Activated CD8-positive, alpha-beta memory T cell treated with anti-CD3 and anti-CD28 coated beads, Interleukin-2, amount 50 U/mL, for 48 hours (primary cell): Measurements from ENCODE around the gene FBXO47.
"Not testable (repeated sequence)": the region's sequence is repeated elsewhere in the genome, so short reads cannot be mapped to it uniquely, and the experiment has no call there.

Source experiments
- DNase-seq: peaks from one replicate; pipeline ENCODE4 v3.0.0-alpha.2; 2020

Gene FBXO47

DNA sequence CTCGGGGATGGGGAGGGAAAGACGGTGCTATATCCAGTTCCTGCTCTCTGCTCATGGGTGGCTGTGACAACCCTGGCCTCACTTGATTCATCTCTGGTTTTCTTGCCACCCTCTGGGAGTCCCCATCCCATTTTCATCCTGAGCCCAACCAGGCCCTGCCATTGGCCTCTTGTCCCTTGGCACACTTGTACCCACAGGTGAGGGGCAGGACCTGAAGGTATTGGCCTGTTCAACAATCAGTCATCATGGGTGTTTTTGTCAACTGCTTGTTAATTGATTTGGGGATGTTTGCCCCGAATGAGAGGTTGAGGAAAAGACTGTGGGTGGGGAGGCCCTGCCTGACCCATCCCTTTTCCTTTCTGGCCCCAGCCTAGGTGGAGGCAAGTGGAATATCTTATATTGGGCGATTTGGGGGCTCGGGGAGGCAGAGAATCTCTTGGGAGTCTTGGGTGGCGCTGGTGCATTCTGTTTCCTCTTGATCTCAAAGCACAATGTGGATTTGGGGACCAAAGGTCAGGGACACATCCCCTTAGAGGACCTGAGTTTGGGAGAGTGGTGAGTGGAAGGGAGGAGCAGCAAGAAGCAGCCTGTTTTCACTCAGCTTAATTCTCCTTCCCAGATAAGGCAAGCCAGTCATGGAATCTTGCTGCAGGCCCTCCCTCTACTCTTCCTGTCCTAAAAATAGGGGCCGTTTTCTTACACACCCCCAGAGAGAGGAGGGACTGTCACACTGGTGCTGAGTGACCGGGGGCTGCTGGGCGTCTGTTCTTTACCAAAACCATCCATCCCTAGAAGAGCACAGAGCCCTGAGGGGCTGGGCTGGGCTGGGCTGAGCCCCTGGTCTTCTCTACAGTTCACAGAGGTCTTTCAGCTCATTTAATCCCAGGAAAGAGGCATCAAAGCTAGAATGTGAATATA is 46.6 kb downstream of the FBXO47 start:
- DNase-seq = peak; percentile 43

DNA sequence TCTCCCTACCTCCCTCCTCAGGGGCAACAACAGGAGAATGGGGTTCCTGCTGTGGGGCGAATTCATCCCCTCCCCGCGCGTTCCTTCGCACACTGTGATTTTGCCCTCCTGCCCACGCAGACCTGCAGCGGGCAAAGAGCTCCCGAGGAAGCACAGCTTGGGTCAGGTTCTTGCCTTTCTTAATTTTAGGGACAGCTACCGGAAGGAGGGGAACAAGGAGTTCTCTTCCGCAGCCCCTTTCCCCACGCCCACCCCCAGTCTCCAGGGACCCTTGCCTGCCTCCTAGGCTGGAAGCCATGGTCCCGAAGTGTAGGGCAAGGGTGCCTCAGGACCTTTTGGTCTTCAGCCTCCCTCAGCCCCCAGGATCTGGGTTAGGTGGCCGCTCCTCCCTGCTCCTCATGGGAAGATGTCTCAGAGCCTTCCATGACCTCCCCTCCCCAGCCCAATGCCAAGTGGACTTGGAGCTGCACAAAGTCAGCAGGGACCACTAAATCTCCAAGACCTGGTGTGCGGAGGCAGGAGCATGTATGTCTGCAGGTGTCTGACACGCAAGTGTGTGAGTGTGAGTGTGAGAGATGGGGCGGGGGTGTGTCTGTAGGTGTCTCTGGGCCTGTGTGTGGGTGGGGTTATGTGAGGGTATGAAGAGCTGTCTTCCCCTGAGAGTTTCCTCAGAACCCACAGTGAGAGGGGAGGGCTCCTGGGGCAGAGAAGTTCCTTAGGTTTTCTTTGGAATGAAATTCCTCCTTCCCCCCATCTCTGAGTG is 47.7 kb downstream of the FBXO47 start:
- peak; percentile 48 for DNase-seq

DNA sequence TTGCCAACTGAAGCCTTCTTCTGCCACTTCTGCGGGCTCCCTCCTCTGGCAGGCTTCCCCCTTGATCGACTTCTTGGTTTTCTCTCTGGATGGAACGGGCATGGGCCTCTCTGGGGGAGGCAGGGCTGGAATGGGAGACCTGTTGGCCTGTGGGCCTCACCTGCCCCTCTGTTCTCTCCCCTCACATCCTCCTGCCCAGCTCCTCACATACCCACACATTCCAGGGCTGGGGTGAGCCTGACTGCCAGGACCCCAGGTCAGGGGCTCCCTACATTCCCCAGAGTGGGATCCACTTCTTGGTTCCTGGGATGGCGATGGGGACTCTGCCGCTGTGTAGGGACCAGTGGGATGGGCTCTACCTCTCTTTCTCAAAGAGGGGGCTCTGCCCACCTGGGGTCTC is 48.3 kb downstream of the FBXO47 start:
- peak; percentile 48 for DNase-seq

DNA sequence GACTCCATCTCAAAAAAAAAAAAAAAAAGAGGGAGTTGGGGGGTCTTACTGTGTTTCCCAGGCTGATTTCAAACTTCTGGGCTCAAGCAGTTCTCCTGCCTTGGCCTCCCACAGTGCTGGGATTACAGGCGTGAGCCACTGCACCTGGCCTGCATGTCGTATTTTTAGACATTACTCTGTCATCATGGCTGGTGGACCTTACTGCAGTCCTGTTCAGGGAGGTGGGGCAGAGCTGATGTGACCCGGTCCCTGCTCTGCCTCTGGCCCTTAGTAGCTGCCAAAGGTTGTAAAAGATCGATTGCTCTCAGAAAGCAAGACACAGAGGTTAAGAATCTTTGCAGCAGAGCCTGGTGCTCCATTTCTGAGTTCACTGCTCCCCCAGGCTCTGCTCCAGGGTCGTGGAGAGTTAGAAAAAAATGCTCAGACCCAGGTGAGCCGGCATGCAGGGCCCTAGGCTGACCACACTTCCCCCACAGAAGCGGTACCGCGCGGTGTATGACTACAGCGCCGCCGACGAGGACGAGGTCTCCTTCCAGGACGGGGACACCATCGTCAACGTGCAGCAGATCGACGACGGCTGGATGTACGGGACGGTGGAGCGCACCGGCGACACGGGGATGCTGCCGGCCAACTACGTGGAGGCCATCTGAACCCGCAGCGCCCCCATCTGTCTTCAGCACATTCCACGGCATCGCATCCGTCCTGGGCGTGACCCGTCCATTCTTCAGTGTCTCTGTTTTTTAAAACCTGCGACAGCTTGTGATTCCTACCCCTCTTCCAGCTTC is 48.9 kb downstream of the FBXO47 start:
- peak; percentile 48 for DNase-seq

DNA sequence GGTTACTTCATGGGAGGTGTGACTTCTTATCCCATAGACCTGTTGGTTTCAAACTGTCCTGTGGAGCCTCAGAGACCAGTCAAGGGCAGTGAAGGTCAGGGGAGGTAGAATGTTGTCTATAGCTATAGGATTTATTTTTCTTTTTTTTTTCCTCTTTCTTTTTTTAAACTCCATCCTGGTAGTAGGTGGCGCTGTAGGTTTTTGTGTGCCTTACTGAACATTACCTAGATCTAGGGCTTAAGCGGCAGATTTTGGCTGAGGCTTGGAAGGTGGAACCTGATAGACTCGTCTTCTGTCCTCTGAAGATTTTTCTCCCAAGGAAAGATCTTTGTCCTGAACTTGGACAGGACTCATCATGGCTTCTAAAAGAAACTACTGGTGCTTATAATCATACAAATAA is 49.9 kb downstream of the FBXO47 start:
- DNase-seq = peak; percentile 17

DNA sequence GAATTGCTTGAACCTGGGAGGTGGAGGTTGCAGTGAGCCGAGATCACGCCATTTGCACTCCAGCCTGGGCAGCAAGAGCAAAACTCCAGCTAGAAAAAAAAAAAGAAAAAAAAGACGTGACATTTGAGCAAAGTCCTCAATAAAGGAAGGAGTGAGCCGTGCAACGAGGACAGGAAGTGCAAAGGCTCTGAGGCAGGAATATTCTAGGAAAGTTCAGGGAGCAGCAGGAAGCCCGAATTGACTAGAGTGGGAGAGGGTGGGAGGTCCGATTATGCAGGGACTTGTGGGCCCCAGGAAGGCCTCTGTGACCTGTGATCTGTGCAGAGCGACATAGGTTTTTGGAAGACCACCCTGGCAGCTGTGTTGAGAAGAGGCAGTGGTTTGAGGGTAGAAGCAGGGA is 50.4 kb downstream of the FBXO47 start:
- DNase-seq = no peak

DNA sequence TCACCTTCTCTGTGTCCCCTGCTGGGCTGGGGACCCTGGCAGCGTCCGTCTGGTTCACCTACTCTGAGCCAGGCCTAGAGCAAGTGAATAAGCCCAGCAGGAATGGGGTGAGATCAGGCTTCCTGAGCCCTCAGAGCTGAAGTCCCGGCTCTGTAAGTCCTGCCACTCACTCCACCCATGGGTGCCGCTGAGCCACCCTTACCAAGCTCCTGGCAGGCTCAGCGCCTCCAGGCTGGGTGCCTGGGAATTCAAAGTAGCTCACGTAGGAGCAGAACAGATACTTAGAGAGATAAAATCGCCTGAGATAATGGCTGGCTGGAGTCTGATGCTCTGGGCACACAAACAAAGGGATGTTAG is 51.6 kb downstream of the FBXO47 start:
- DNase-seq = no peak

DNA sequence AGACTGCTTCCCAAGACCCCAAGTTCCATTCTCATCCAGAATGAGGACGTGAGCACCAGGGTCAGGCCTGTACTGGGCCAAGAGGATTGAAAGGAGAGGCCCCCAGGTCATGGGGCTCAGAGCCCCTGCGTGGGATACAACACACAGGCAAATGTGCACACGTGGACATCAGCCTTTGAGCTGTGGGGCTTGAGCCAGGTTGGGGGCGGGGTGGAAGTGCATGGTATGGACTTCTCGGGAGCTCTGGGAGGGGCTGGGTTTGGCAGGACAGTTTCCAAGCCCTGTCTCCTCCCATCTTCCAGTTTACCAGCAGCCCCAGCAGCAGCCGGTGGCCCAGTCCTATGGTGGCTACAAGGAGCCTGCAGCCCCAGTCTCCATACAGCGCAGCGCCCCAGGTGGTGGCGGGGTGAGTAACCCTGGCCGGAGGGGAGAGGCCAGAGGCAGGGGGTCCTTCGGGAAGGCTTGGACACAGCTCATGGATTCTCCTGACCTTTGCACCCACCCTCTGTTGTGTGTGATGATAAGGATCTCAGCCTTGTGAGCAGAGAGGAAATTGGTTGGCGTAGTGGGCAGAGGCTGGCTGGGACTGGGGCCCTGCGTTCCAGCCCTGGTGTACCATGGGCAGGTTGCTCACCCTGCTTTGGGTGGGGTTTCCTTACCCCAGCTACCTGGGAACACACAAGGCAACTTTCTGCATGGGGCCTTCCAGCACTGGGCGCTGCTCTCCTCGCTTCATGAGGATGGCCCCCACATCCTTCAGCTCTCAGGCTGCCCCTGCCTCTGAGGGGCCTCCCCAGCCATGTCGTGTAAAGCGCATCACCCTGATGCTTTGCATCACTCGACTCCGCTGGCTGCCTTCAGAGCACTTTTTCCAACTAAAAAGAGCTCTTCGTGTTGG is 52.2 kb downstream of the FBXO47 start:
- peak; percentile 50 for DNase-seq

DNA sequence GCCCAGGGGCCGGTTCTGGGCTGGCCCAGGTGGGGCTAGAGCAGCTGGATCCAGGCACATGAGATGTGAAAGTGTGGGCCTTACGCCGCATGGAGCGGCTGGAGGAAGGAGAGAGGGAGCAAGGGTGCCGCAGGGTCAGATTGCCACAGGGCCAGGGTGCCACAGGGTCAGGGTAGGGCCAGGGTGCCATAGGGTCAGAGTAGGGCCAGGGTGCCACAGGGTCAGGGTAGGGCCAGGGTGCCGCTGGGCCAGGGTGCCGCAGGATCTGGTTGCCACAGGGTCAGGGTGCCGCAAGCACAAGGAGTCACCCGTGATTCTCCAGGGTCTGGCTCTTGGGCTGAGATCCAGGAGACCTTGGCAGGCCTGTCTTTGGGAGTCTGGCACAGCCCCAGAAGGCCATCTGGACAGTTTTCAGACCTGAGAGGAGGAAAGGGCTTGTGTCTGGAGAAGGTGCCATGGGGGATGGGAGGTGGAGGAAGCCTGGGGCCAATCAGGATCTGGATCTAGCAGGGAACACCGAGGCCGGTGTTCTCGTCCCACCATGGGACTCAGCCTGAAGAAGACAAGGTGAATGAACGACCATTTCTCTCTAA is 54.9 kb downstream of the FBXO47 start:
- DNase-seq = peak; percentile 51

DNA sequence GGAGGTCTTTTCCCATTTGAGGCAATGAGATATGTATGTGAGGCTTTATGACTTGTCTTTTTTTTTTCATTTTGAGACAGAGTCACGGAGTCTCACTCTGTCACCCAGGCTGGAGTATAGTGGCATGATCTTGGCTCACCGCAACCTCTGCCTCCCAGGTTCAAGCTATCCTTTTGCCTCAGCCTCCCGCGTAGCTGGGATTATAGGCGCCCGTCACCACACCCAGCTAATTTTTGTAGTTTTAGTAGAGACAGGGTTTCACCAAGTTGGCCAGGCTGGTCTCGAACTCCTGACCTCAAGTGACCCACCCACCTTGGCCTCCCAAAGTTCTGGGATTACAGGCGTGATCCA is 55.5 kb downstream of the FBXO47 start:
- not testable (repeated sequence) for DNase-seq

DNA sequence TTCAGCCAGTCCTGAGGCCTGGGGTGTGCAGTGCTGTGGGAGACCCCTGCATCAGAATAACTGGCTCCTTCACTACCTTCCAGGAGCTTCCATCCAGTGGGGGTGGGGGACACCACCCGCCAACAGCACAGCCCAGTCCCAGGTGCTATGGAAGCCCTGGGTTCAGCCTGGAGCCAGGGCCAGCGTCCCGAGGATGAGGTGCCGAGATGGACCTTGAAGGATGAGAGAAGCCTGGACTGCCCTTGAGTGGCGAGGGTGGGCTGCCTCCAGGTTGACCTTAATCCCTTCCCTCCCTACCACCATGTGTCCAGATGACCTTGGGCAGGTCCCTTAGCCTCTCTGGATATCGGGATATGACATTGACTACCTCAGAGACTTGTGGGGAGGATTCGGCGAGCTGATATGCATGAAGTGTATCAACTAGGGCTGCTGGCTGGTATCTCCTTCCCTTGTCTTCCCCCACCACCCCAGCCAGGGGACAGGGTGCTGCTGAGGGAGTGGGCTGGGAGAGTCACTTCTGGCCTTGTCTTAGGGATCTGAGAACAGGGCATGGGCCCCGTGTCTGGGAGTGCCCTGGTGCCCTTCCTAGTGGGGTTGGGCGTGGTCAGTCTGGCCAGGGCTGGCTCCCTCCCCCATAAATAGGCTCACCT is 56.0 kb downstream of the FBXO47 start:
- peak; percentile 41 for DNase-seq

DNA sequence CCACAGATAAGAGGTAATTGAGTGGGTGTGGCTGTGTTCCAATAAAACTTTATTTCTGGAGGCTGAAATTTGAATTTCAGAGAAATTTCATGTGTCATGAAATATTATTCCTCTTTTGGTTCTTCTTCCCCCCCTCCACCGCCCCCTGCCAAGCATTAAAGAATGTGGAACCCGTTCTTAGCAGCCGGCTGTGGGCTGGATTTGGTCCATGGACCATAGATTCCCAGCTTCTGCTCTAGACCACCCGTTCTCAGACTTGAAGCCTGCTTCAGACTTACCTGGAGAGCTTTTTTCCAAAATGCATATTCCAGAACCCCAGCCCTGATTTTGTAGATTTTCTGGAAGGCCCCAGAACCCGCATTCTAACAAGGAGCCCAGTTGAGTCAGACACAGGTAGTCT is 56.9 kb downstream of the FBXO47 start:
- peak; percentile 34 for DNase-seq

DNA sequence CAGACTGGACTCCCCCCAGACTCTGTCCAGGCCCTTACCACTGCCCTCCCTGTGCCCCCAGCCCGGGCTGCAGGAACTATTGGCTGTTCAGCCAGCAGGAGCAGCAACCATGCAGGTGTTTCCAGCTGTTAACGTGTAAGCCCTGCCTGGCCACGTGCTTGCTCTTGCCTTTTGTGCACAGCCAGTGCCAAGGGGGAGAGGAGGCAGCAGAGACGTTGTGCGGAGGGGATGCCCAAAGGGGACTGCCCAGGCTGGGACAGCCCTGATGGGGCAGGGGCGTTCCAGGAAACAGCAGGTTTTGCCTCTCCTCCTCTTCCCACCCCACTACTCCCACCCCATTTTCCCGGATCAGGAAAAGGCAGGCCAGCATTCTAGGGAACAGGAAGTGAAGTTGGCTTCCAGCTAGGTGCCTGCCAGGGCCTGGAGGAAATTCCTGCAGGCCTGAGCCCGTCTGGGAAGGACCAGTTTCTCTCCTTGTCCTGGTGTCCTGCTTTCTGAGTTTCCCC is 58.5 kb downstream of the FBXO47 start:
- DNase-seq = no peak

DNA sequence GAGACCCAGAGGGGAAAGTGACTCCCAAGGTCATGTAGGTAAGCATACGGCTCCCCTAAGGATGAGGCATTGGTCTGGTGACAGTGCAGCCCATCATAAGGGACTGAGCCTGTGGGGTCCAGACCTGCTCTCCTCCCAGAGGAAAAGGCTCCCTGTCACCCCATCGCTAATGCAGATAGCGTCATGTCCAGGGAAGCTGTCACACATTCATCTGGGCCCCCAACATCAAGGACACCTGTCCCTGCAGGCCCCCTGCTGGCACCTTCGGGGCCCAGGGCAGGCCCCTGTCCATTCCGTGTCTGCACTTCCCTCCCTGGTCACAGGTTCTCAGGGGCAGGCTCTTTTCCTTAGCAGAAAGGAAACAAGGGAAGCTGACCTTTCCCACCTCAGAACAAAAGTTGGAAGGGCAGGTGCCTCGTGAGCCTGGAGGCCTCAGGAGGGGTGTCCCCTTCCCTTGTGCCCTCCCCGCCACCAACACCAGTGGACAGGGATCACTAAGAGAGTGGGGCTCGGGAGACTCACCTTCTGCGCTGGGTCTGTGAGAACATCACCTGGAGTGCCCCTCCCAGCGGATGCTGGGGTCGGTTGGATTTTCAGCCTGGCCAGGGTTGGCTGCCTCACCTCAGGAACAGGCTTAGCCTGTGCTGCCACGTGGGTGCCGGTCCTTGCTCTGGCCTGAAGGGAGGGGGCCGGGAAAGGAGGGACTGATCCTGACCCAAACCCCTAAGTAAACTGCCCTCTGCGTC is 59.1 kb downstream of the FBXO47 start:
- DNase-seq = no peak

DNA sequence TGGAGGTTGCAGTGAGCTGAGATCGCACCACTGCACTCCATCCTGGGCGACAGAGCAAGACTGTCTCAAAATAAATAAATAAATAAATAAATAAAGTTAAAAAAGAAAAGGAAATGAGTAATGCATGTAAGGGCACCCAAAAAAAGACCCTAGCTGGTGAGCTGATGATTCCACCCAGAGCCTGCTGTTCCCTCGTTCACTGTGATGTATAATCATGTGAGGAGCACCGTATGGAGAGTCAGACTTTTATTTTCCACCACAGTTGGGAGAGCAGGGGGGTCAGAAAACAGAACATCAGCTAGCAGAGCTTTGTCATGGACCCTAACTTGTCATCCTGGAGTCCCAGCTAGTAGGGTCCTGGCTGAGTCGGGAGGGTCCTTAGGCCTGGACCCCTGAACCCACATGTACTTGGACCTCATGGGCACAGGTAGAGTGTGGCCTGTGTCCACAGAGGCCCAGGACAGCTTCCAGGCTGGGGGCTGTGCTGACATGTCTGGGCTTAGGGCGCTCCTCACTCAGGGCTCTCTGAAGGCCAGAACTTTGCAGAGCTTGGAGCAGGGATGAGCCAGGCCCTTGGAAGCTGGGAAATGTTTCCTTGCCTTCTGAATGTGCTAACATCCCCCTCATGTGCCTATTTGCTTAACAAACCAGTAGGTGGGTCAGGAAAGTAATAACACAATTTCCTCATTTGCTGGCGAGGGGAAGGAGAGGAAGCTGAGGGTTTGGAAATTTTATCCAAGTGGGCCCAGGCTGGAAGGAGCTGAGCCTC is 60.6 kb downstream of the FBXO47 start:
- no peak for DNase-seq

DNA sequence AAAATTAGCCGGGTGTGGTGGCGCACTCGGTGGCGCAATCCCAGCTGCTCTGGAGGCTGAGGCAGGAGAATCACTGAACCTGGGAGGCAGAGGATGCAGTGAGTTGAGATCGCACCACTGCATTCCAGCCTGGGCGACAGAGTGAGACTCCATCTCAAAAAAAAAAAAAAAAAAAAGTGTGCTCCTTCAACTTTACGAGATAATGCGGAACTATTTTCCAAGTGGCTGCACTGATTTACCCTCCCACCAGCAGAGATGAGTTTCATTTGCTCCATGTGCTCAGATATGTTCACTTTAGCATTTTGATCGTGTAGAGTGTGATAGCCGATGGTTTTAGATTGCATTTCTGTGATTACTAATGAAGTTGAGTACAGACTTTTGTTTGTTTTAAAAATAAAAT is 61.8 kb downstream of the FBXO47 start:
- no peak for DNase-seq

DNA sequence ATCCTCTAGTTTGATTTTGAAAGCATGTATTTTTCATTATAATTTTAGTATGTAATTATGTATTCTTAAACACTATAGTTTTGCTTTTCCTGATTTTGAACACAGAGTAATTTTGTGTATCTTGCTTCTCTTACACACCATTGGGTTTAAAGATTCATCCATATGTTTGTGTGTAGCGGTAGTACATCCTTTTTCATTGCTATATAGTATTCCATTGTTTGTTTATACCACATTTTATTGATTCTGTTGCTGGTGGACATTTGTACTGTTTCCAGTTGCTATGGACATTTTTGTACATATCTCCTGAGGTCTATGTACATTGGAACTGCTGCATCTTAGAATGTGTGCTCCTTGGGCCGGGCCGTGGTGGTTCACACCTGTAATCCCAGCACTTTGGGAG is 62.3 kb downstream of the FBXO47 start:
- no peak for DNase-seq

DNA sequence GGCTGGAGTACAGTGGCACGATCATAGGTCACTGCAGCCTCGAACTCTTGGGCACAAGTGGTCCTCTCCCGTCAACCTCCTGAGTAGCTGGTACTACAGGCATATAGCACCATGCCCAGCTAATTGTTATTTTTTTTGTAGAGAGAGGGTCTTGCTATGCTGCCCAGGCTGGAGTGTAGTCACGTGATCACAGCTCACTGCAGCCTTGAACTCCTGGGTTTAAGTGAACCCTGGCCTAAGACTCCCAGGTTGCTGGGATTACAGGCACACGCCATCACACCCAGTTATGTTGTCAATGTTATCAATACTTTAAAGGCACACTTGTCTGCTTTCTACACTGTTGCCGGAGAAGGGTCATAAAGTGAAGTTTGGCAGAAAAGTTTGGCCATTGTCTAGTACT is 63.8 kb downstream of the FBXO47 start:
- no peak for DNase-seq

DNA sequence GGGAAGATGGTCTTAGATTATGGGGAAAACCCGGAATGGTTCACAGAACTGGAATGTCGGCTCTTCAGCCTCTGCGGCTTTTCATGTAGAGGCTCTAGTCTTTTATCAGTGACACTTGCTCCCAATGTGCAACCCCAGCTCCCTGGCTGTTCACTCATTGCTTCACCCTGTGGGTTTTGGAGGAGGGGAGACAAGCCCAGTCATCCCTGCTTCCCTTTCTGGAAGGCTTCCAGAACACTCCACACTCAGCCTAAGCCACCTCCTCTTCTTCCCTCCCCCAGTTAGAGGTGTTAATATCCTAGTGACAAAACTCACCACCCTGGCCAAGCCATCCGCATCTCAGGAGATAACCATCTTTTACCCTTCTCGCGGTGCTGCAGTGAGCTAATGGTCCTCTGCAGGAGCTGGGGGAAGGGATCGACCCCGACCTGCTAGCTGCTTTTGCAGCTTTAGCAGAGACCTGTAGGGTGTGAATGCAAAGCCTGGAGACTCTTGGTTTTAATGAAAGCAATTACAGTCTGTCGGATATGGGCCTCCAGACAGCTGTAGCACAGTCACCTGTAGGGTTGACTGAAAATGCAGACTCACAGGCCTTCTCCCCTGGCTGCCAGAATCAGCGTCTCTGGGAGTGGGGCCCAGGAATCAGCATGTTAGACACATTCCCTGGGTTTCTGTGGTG is 66.1 kb downstream of the FBXO47 start:
- DNase-seq = no peak
